SU-DHL-6 (cell line): Measurements from ENCODE around the gene MGMT.

Source experiments
- EZH2phosphoT487 ChIP-seq: fragments of 200-600 bp; sonication (generic), shearing (Covaris generic); conservative IDR thresholded peaks from 2 replicates; pipeline ENCODE4 v1.6.1; 2018; ENCODE audit warnings: mild to moderate bottlenecking, antibody characterized with exemption, low read length, moderate library complexity, mixed read lengths
- TF ChIP-seq, protein P1 (sequence below): fragments of 200-600 bp; sonication (generic); IDR thresholded peaks from one replicate; pipeline ENCODE4 v1.5.1; 2017; ENCODE audit warnings: antibody characterized with exemption, mild to moderate bottlenecking, low read length, moderate library complexity; ENCODE audit not compliant: insufficient read depth, poor library complexity, severe bottlenecking

DNA sequence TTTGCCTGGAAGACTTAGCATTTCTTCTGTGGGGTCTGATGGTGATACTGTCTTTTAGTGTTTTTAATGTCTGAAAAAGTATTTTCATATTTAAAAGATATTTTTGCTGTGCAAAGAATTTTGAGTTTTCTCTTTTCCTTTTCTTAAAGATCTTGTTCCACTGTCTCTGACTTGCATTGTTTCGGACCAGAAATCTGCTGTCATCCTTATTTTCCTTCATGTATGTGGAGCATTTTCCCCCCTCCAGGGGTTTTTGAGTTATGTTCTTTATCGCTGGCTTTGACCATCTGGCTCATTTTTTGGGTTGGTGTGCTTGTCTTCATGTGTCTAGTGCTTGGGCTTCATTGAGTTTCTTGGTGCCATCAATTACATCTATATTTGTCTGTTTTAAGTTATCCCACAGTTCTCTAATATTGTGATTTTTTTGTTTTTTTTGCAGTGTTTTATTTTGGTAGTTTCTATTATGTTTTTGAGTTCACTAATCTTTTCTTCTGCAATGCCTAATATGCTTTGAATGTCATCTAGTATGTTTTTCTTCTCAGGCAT is 119.9 kb downstream of the MGMT start:
- TF ChIP-seq, protein P1, sequence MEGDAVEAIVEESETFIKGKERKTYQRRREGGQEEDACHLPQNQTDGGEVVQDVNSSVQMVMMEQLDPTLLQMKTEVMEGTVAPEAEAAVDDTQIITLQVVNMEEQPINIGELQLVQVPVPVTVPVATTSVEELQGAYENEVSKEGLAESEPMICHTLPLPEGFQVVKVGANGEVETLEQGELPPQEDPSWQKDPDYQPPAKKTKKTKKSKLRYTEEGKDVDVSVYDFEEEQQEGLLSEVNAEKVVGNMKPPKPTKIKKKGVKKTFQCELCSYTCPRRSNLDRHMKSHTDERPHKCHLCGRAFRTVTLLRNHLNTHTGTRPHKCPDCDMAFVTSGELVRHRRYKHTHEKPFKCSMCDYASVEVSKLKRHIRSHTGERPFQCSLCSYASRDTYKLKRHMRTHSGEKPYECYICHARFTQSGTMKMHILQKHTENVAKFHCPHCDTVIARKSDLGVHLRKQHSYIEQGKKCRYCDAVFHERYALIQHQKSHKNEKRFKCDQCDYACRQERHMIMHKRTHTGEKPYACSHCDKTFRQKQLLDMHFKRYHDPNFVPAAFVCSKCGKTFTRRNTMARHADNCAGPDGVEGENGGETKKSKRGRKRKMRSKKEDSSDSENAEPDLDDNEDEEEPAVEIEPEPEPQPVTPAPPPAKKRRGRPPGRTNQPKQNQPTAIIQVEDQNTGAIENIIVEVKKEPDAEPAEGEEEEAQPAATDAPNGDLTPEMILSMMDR, result no peak
- no peak for TF ChIP-seq EZH2phosphoT487
